Uterus (tissue), 2 donors: ENCODE measurements around the gene CNST.

Source experiments
- CTCF ChIP-seq, 4 experiments: fragments of 200-600 bp in 2 of 4; fragments of 450-650 bp in 2 of 4; sonication (generic) in 2 of 4; IDR thresholded peaks; one replicate each; pipeline ENCODE4 v1.5.1; 2016 to 2019; ENCODE audit warnings: antibody characterized with exemption in 4 of 4, mild to moderate bottlenecking in 2 of 4, moderate library complexity in 1 of 4
- POLR2A ChIP-seq, 2 donors: fragments of 450-650 bp; IDR thresholded peaks; one replicate each; pipeline ENCODE4 v1.6.1; 2016; ENCODE audit warnings: antibody characterized with exemption in 2 of 2, mild to moderate bottlenecking in 1 of 2, moderate library complexity in 1 of 2

GRCh38 chr1:246624091-246624490 lies 57.8 kb downstream of the CNST start:
- TF ChIP-seq CTCF (IDR thresholded peaks at IDR 0.05) (no peak), POLR2A (IDR thresholded peaks at IDR 0.05) (no peak)
